HG02970 (cell line): ENCODE results near the gene MBOAT7.
"Not testable (repeated sequence)": the region's sequence is repeated elsewhere in the genome, so short reads cannot be mapped to it uniquely, and the experiment has no call there.

Source experiments
- ATAC-seq: cut with Tn5 transposase; IDR thresholded peaks from one replicate; pipeline ENCODE4 v1.9.1; 2021; ENCODE audit warnings: mild to moderate bottlenecking, moderate library complexity, moderate number of reproducible peaks; ENCODE audit not compliant: unreplicated experiment, low FRiP score

MBOAT7 gene

DNA sequence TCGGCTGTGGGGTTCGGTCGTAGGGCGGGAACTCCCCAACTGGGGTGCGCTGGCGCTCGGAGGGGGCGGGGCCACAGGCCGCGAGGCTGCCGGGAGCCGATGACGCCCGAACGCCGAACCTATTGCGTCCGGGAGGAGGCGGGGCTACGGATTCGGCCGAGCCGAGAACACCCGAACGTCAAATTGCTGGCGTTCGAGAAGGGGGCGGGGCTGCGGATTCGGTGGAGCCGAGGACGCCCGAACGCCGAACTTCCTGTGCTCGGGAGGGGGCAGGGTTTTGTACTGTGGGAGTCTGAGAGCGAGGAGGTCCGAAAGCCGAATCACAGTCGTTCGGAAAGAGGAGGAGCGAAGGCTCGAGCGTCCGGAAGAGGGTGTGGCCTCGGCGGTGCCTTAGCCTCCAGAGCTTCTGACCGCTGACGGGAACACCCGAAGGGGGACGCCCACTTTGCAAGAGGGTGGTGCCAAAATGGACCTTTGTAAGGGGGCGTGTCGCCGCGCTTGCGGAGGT lies 1.2 kb upstream of the MBOAT7 start:
- peak; percentile 47 for ATAC-seq

DNA sequence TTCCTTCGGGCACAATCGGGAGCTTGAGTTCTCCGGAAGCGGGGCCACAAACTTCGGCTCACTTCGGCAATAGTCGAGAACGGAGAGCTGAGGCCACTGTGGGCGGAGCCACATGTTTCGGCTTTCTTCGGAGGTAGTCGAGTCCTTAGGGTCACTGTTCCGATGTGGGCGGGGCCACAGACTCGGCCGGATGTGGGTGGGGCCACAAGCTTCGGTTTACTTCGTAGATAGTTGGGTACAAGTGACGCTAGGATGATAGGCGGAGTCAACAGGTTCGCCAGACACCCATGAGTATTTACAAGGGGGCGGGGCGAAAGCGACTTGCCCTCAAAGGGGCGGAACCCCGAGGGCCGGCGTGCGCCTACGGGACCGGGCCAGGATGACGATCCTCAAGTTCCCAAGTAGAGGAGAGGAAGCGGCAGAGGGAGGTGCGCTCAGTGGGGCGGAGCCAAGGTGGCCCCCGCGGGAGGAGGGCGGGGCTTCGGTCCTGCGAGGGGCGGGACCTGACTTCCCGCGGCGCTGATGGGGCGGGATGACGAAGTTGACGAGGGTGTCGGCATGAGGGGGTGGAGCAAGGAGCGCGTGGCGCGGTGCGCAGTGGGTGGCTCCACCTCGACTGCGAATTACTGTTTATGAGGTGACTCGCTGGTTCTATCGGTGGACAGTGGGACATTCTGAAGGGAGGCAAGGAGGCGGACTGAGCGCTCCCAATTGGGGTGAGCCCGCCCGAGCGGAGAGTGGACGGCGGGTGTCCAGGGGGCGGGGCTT lies 539 bp upstream of the MBOAT7 start:
- ATAC-seq: peak; percentile 47

DNA sequence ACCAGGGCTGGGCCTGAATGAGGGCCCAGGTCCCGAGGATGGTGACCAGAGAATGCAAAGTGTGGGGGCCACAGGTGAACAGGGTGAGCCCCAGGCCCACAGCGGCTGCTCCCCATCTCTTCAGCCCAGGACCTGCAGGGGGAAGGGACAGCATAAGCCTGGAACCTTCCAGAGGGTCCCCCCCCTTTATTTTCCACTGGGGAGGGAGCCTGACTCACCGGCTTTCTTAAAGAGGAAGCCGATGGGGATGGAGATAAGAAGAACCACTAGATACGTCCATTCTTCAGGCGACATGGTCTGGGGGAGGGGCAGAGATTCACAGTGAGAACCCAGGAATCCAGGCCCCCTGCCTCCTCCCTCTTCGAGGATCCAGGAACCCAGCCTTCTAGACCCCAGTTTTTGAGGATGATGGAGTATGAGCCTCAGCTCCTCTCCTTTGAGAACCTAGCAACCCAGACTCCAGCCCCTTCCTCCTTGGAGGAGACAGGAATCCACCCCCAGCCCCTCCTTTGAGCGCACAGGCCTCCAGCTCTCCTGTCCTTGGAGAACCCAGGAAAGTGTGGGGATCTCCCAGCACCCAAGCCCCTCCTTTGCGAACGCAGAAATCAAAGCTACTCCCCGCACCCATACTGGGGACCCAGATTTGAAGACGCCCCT lies 1.0 kb downstream of the MBOAT7 start:
- no peak for ATAC-seq

DNA sequence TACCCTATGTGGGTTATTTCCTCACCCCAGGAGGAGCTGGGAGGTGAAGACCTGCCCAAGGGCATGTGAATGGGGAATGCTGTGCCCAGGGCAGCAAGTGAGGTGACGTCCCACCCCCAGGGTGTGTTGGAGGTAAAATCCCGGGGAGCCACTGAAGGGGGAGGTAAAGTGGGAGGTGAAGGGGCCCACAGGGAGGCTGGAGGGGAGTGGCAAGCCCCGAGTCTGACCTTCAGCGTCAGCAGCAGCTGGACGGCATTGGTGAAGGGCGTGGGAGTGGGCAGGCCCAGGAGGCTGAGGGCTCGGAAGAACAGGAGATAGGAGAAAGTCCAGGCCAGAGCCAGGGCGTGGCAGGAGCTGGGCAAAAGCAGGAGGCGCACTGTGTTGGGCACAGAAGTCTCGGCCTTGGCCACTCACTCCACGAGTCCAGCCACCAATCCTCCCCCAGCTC lies 2.4 kb downstream of the MBOAT7 start:
- no peak for ATAC-seq

DNA sequence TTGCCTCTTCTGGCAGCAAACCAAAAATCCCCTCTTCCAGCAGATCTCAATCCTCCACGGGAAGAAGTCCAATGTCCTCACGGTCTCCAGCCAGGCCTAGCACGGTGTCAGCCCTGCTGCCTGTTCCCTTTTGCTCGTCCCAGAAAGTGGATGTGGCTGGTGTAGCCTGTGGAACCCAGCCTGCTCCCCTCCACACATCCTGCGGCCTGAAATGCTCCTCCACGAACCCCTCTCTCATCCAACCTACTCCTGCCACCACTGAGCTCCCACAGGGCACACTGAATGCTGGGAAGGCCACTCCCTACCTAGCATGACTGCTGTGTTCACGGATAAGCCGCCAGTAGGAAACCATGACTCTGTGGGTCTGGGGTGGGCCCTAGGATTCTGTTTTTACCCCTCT lies 3.0 kb downstream of the MBOAT7 start:
- no peak for ATAC-seq

DNA sequence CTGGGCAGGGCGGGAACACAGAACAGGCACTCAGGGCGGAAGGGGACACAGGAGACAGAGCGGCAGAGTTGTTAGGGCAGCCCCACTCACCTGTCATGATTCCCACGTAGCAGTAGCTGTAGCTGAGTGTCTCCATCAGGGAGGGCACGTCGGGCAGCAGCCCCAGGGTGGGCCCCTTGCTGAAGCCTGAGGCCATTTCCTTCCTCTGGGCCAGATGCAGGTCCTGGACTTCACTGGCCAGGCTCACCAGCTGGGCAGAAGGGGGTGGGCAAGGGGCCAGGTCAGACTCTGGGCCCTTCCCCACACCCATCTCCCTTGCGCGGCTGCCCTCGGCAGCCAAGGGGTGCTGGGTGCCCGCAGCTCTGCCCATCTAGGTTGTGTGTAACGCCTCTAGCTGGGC lies 5.9 kb downstream of the MBOAT7 start:
- ATAC-seq: no peak

DNA sequence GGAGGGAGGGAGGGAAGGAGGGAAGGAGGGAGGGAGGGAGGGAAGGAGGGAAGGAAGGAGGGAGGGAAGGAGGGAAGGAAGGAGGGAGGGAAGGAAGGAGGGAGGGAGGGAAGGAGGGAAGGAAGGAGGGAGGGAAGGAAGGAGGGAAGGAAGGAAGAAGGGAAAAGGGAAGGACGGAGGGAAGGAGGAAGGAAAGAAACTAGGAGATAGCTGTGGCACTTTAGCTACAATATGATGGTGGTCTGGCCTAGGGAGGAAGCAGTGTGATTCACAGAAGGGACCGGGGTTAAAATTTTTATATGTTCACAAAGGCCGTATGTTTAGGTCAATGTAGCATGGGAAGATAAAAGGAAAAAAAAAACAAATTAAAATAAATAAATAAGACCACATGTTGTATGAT lies 7.5 kb downstream of the MBOAT7 start:
- not testable (repeated sequence) for ATAC-seq

DNA sequence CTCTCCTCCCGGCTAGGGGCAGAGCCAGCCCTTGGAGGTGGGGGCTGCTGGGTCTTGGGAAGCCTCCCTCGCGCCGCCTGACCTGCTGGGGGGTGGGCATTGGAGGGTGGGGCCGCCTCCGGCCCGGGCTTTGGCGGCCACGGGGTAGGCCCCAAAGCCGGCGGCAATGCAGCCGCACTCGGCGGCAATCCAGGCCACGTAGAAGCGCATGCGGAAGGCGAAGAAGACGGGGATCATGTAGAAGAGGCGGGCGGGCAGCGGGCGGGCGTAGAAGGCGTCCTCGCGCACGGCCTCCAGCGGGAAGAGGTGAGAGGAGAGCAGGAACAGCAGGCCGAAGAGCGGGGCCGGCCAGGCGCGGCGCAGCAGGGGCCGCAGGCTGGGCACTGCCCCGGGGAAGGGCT lies 8.7 kb downstream of the MBOAT7 start:
- no peak for ATAC-seq

DNA sequence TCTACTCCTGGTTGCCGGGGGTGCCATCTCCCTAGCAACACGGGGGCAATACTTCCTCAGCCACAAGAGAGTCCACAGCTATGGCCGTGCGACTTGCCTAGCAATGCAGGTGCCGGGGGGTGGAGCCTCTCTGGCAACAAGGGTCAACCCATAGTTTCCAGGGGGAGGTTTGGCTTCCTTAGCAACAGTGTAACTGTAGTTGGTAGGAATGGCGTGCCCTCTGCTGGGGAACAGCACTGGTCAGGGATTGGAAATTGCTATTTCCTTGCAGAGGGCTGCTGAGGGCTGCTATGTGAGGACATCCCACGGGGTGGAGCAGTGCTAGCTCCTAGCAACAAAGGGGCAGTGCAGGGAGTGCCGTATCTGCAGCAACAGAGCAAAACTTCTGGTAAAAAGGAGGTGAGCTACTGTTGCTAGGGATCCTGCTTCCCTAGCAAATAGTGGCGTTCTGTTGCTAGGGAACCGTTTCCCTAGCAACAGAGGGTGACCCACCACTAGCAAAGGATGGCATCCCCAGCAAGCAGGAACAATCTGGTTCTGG lies 9.4 kb downstream of the MBOAT7 start:
- ATAC-seq: no peak

DNA sequence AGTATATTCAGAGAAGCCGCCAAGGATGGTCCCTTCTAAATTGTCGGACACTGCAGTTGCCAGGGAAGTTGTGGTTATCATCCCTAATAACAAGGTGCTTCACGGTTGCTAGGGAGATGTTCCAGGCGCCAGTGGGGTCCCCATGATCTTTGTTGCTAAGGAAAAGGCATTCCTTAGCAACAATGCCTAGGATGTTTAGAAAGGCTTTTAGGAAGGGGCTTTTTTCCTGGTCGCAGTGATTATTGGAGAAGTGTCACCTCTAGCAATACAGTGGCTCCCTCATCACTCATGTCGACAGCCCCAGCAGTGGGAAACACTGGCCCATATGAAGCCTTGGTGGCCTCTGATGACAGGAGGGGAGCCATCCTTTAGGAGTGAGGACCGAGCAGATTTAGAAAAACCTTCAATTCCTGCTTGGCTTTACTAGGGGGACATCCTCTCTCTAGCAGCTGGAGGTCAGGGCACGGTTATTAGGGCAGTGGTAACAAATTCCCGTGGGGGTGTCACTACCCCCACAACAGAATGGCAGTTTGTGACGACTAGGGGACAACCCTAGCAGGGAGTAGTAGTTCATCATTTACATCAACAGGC lies 10.0 kb downstream of the MBOAT7 start:
- ATAC-seq: no peak

DNA sequence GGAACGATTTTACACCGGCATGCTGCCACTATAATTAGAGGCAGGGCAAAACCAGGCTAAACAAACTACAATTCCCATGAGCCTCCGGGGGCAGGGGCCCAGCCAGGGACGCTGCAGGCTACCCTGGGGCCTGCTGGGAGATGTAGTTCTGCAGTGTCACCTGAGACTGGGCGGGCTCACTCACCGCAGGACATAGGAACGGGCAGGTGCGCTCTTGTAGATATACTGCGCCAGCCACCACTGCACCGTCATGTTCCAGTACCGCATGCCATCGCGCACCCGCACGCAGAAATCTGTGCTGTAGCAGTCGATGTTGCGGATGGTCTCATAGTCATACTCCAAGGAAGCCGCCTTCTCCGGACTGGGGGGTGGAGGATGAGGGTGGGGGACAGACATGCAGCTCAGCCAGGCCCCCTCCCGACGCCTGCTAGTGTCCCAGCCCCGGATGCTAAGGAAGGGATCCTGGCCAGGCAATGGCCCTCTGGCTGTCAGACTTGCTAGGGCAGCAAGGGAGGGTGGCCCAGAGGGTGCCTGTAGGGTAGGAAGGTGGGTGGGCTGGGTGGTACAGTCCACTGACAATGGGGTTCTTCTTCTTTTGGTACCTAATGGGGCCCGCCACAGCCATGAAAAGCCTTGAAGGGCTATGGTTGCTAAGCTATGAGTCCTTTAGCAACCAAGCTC lies 10.7 kb downstream of the MBOAT7 start:
- no peak for ATAC-seq

DNA sequence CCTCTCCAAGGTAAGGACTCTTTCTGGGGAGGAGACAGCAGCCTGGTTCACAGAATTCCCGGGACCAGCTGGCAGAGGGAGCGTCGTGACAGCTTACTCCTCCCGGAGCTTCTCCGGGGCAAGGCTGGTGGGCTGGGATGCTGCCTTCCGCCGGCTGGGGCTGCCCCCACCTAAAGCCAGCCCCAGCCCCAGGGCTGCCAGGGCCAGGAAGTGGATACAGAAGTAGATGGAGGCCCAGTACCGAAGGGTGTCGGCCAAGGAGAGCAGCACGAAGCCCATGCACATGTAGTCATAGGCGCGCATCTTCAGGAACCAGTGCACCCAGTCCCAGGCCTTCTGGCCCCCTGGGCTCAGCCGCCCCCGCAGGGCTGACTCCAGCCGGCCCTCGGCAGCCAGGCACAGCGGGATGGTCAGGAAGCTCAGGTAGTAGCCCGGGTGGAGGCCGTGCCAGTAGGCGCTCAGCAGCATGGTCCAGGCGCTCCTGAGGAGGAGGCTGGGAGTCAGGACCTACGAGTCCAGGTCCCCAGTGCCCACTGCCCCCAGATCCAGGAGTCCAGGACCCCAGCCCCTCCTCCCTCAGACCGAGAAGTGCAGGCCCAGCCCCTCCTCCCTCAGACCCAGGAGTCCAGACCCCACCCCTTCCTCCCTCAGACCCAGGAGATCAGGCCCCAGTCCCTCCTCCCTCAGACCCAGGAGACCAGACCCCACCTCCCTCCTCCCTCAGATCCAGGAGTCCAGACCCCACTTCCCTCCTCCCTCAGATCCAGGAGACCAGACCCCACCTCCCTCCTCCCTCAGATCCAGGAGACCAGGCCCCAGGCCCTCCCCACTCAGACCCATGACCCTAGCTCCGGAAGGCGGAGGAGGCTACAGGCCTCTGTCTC lies 15.2 kb downstream of the MBOAT7 start:
- no peak for ATAC-seq

DNA sequence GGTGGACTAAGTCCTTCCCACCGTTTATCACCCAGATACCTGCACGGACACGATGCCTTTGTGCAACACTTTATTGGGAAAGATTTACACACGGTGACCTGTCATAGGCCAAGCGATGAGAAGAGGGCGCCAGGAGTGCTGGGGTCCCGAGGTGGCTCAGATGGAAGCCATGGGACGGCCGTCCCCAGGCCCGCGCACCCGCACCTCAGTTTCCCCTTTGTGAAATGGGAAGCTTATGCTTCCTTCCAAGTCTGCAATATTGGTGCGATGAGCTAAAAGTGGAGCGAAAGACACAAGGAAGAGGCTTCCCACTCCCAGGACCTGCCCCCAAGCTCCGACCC lies 16.1 kb downstream of the MBOAT7 start:
- no peak for ATAC-seq

DNA sequence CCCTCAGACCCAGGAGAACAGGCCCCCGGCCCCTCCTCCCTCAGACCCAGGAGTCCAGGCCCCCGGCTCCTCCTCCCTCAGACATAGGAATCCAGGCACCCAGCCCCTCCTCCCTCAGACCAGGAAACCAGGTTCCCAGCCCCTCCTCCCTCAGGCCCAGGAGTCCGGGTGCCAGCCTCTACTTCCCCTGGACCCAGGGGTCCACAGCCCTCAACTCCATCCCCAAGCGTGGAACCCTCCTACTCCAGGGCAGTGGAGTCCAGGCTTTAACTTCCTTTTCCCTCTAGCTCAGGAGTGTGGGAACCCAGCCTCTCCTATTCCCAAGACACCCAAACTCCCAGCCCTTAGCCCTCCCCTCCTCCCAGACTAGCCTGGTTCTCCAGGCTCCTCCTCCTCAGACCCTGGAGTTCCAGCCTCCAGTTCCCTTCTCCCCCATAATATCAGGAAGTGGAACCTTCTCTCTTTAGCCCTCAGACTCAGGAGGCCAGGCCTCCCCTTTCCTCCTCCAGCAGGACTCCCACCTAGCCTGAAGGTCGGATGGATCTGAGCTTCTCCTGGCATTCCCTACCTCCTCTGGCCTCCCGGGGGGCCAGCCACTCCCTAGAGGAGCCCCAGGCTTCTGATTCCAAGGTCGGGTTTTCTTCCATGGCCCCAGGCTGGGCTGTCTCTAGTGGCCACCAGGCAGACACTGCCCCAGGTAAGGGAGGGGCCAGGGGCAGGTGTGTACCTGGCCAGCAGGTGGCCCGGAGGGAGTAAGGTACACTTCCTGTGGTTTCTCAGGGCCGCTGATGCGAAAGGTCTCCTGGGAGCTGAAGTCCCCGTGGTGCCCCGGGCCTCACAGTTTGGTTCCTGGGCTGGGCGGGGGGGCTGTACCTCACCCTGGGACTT lies 16.7 kb downstream of the MBOAT7 start, which contains the start of gene TMC4:
TSS of gene TMC4 (minus strand) at position 690 of the 888 bp plus-strand sequence. CDS start at position 647, 43 bp downstream.
- ATAC-seq: no peak

DNA sequence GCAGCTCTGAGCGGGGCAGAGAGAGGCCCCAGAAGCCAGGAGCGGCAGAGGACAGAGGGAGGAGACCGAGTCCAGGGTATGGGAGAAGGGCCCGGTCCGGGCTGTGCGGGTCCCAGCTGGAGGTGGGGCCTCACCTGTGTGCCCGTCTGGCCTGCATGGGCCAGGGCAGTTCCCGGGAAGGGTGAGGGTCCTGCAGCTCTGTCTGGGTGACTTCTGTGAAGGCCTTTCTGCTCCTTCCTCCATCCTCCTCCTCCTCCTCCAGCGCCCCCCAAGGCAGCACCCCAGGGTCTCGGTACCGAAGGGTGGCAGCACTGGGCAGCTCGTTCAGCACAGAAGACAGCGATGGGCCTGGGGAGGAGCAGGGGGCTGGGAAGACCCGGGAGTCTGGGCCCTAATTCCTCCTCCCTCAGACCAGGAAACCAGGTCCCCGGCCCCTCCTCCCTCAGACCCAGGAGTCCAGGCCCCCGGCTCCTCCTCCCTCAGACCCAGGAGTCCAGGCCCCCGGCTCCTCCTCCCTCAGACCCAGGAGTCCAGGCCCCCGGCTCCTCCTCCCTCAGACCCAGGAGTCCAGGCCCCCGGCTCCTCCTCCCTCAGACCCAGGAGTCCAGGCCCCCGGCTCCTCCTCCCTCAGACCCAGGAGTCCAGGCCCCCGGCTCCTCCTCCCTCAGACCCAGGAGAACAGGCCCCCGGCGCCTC lies 17.5 kb downstream of the MBOAT7 start:
- ATAC-seq: not testable (repeated sequence)

DNA sequence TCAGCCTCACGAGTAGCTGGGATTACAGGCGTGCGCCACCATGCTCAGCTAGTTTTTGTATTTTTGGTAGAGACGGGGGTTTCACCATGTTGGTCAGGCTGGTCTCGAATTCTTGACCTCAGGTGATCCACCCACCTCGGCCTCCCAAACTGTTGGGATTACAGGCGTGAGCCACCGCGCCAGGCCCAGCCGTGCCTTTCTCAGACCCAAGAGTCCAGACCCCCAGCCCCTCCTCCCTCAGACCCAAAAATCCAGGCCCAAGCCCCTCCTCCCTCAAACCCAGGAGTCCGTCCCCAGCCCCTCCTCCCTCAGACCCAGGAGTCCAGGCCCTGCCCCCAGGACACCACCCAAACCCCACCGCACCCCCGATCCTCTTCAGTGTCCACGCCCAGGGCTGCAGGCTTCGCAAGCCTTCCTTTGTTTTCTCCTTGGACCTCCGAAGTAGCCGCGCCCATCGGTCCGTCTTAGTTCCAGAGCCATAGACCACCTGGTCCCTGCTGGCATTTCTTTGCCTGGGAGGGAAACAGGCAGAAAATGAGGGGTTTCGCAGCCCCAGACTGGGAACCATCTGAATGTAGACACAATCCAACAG lies 20.1 kb downstream of the MBOAT7 start:
- ATAC-seq: no peak

DNA sequence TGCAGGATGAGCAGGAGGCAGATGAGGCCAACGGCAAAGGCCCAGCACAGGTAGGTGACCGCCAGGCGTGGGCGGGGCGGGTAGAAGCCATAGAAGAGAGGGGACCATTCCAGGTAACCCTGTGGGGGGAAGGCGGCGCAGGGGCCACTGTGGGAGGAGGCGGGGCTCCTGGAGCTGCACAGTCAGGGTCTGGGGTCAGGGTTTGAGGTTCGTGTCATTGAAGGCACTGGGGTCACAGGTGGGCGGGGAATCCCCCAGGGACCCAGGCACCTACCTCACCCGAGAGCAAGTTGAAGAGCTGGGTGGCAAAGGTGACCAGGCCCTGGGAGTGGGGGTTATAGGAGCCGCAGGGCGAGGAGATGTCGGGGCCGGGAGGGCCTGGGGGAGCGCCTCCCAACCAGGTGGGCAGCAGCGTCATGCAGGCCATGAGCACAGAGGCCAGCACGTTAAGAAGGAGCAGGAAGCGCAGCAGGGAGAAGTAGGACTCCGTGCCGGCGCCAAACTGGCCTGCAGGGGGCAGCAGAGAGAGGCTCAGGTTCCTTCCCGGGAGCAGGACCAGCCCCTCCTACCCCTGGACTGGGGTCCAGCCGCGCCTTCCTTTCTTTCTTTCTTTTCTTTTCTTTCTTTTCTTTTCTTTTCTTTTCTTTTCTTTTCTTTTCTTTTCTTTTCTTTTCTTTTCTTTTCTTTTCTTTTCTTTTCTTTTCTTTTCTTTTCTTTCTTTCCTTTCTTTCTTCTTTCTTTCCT lies 21.0 kb downstream of the MBOAT7 start:
- ATAC-seq: peak; percentile 68
